Common myeloid progenitor, CD34-positive (primary cell): Measurements from ENCODE around the gene GATAD2A.

Experiments used
- CTCF ChIA-PET: fragments of 350-600 bp; sonication (Branson Sonifier 250); formaldehyde crosslinking; loops from one replicate; lab custom pipeline; 2021; ENCODE audit warnings: antibody characterized with exemption; lab: Charles Lee
- POLR2A ChIA-PET: fragments of 350-600 bp; sonication (Branson Sonifier 250); formaldehyde crosslinking; loops from one replicate; lab custom pipeline; 2021; ENCODE audit warnings: antibody characterized with exemption; lab: Charles Lee
- DNase-seq, 3 donors: peaks; one replicate each; pipeline versions ENCODE4 v3.0.0 to v3.0.0-alpha.2; 2013
- H3K27ac ChIP-seq, 2 experiments: 1 replicate in 1 of 2; 2 replicates in 1 of 2; pipeline ENCODE4 v1.7.0; 2013; ENCODE audit warnings: inconsistent platforms in 2 of 2, low read length in 2 of 2, mild to moderate bottlenecking in 2 of 2, low read depth in 1 of 2, moderate library complexity in 1 of 2; ENCODE audit not compliant: severe bottlenecking in 2 of 2, insufficient read depth in 1 of 2, poor library complexity in 1 of 2
- H3K27me3 ChIP-seq, 5 experiments: replicated peaks in 2 of 5; 1 replicate in 3 of 5; 2 replicates in 2 of 5; pipeline versions ENCODE4 v1.6.1 to v1.7.0; 2013; ENCODE audit warnings: low read length in 4 of 5, mild to moderate bottlenecking in 2 of 5, moderate library complexity in 2 of 5, inconsistent platforms in 1 of 5; ENCODE audit not compliant: insufficient read depth in 5 of 5, control insufficient read depth in 4 of 5
- H3K36me3 ChIP-seq, 4 experiments: 1 replicate in 2 of 4; 2 replicates in 2 of 4; pipeline versions ENCODE4 v1.6.1 to v1.7.0; 2013; ENCODE audit warnings: low read length in 3 of 4, control low read depth in 1 of 4, mild to moderate bottlenecking in 1 of 4; ENCODE audit not compliant: control insufficient read depth in 4 of 4, insufficient read depth in 4 of 4
- H3K4me1 ChIP-seq, 4 experiments: 1 replicate in 3 of 4; 2 replicates in 1 of 4; pipeline versions ENCODE4 v1.6.1 to v1.7.1; 2013; ENCODE audit warnings: low read length in 3 of 4, mild to moderate bottlenecking in 3 of 4, control low read depth in 1 of 4, inconsistent platforms in 1 of 4, moderate library complexity in 1 of 4; ENCODE audit not compliant: control insufficient read depth in 4 of 4, insufficient read depth in 4 of 4; ENCODE audit errors: control extremely low read depth in 1 of 4
- H3K4me3 ChIP-seq, 7 experiments: 1 replicate in 4 of 7; 2 replicates in 3 of 7; pipeline versions ENCODE4 v1.5.1 to v1.7.0; 2013; ENCODE audit warnings: mild to moderate bottlenecking in 7 of 7, low read length in 6 of 7, moderate library complexity in 6 of 7, inconsistent platforms in 2 of 7, low read depth in 2 of 7, control low read depth in 1 of 7; ENCODE audit not compliant: insufficient read depth in 4 of 7, control insufficient read depth in 1 of 7; ENCODE audit errors: extremely low read depth in 1 of 7
- H3K9me3 ChIP-seq, 5 experiments: 1 replicate in 4 of 5; 2 replicates in 1 of 5; pipeline versions ENCODE4 v1.6.1 to v1.7.1; 2013; ENCODE audit warnings: low read length in 4 of 5, mild to moderate bottlenecking in 2 of 5, inconsistent platforms in 1 of 5, low read depth in 1 of 5, moderate library complexity in 1 of 5; ENCODE audit not compliant: control insufficient read depth in 4 of 5, insufficient read depth in 2 of 5; ENCODE audit errors: control extremely low read depth in 1 of 5
- WGBS: methylation state at CpG from one replicate; pipeline ENCODE4 v1.1.5; 2013; ENCODE audit not compliant: insufficient coverage; 5-methylcytosine and 5-hydroxymethylcytosine counted together

GATAD2A gene

DNA sequence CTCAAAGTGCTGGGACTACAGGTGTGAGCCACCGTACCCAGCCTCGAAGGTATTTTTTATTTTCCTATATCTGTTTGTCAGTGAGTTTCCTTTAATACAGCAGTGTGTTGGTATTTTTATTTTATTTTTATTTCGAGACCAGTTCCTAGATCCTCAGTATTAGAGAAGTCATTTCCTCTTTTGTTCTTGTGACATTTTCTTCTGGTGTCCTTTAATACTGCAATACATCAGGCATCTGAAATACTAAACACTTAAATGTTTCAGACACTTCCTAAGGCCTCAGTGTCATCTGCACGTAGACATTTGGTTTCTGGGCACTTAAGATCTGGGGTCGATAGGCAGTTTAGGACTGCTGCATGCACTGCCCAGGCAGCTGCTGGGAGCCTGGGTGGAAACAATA is 22.5 kb downstream of the GATAD2A start:
- ChIA-PET CTCF (interaction anchor here (1.7 to 3.4 kb wide), 2 partner anchors 11 to 32 kb away, joined by 6 to 14 read pairs; no protein-coding TSS in a partner anchor), POLR2A (no interaction called here)
- WGBS, result 85% methylated on average over 4 of the region's 5 CpGs
- DNase-seq, result no peak
- Histone ChIP-seq H3K27ac (peak overlapping the region in 1 of 2 experiments; percentile 34), H3K9me3 (no peaks in the 10 kb centered on the region), H3K4me1 (peaks cover 0 to 19% (median 6%) of the 10 kb centered on the region in 4 experiments), H3K27me3 (no peaks in the 10 kb centered on the region), H3K4me3 (no peak overlapping the region), H3K36me3 (peaks cover 0 to 26% (median 3%) of the 10 kb centered on the region in 4 experiments)

DNA sequence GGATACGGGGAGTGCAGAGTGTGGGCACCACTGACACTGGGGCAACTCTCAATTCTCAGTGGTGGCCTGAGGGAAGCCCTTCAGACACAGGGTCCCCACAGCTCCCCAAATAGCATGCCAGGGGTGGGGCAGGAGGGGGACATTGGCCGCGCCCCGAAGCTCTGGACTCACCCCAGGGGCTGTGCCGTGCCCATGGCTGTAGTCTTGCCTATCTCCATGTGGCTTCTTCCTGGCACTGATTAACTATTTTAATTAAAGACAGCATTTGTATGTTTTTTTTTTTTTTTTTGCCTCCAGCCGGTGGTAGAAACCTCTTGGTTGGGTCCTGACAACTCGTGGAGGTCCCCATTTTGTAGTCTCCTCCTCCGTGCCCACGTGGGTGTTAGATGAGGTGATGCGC is 23.3 kb downstream of the GATAD2A start:
- WGBS, result 93% methylated on average over 3 of the region's 10 CpGs
- CTCF ChIA-PET, result interaction anchor here (1.6 to 3.4 kb wide), 4 partner anchors 12 to 62 kb away, joined by 4 to 14 read pairs (median 5); no protein-coding TSS in a partner anchor
- DNase-seq, result no peak
- peaks cover 0 to 29% (median 3%) of the 10 kb centered on the region in 4 experiments for H3K36me3 ChIP-seq
- POLR2A ChIA-PET, result no interaction called here
- no peaks in the 10 kb centered on the region for H3K27me3 ChIP-seq
- no peaks in the 10 kb centered on the region for H3K9me3 ChIP-seq
- H3K4me1 ChIP-seq, result peaks cover 0 to 19% (median 6%) of the 10 kb centered on the region in 4 experiments
- H3K4me3 ChIP-seq, result no peak overlapping the region
- H3K27ac ChIP-seq, result no peak overlapping the region

DNA sequence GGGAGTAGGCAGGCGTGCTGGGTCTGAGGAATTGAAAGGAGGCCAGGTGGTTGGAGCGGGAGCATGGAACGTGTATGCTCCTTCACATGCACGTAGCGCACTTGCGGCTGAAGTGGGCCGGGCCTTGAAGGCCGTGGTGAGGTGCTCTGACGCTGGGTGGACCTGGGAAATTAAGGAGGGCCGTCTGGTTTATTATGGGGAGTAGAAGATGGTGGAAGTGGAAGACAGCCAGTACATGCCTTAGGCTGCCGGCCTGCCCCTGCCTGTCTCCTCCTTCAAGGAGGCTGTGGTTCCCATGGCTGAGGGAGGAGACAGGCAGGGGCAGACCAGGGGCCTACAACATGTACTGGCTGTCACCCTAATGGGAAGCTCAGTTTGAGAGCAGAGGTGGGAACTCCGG is 23.9 kb downstream of the GATAD2A start:
- 96% methylated on average over 12 of the region's 12 CpGs for WGBS
- DNase-seq, result no peak
- Histone ChIP-seq H3K9me3 (no peaks in the 10 kb centered on the region), H3K27me3 (no peaks in the 10 kb centered on the region), H3K4me1 (peaks cover 0 to 19% (median 6%) of the 10 kb centered on the region in 4 experiments), H3K4me3 (no peak overlapping the region), H3K27ac (no peak overlapping the region), H3K36me3 (peaks cover 0 to 31% (median 3%) of the 10 kb centered on the region in 4 experiments)
- CTCF ChIA-PET, result interaction anchor here (1.6 to 2.5 kb wide), 4 partner anchors 11 to 61 kb away, joined by 4 to 9 read pairs (median 5); no protein-coding TSS in a partner anchor
- POLR2A ChIA-PET, result no interaction called here

DNA sequence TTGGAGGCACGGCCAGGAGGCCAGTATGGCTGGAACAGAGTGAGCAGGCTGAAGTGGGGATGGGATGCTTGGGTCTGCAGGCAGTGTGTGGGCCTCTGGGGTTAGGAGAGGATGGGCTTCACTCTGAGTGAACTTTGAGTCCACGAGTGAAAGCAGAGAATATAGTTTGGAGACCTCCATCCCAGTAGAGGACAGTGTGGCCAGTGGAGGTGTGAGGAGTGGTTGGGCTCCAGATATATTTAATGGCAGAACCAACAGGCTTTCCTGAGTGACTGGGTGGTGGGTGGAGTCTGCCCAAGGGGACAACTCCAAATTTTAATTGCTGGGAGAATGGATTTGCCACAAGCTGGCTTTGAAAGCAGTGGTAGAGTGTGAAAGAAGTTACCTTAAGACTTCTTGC is 27.3 kb downstream of the GATAD2A start:
- no peak for DNase-seq
- no peak overlapping the region for H3K4me3 ChIP-seq
- no peaks in the 10 kb centered on the region for H3K9me3 ChIP-seq
- peaks cover under 1 to 43% (median 10%) of the 10 kb centered on the region in 4 experiments for H3K36me3 ChIP-seq
- H3K27me3 ChIP-seq, result no peaks in the 10 kb centered on the region
- 83% methylated on average over 1 of the region's 2 CpGs for WGBS
- POLR2A ChIA-PET, result interaction anchor here (1.0 kb wide), 1 partner anchor 10 kb away, joined by 4 read pairs; no protein-coding TSS in a partner anchor
- no peak overlapping the region for H3K27ac ChIP-seq
- CTCF ChIA-PET, result interaction anchor here (1.8 kb wide), 1 partner anchor 44 kb away, joined by 4 read pairs; no protein-coding TSS in a partner anchor
- peaks cover 0 to 7% (median 2%) of the 10 kb centered on the region in 4 experiments for H3K4me1 ChIP-seq

DNA sequence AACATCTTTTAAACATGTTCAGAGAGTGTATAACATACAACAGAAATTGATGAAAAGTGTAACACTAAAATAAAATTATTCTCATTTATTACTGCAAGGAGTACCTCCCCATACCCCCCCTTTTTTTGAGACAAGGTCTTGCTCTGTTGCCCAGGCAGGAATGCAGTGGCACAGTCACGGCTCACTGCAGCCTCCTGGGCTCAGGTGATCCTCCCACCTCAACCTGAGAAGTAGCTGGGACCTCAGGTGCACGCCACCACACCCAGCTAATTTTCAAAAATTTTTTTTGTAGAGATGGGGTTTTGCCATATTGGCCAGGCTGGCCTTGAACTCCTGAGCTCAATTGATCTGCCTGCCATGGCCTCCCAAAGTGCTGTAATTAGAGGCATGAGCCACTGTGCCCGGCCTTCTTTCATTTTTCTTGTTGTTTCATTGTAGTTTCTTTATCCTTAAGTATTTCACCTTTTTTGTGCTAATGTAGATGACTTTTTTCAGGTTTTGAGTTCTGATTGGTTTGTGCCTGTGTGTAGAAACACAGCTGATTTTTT is 28.3 kb downstream of the GATAD2A start:
- Histone ChIP-seq H3K27ac (no peak overlapping the region), H3K9me3 (no peaks in the 10 kb centered on the region), H3K36me3 (peaks cover 2 to 47% (median 11%) of the 10 kb centered on the region in 4 experiments), H3K4me1 (no peaks in the 10 kb centered on the region), H3K4me3 (no peak overlapping the region), H3K27me3 (no peaks in the 10 kb centered on the region)
- POLR2A ChIA-PET, result interaction anchor here (1.0 kb wide), 1 partner anchor 9 kb away, joined by 4 read pairs; no protein-coding TSS in a partner anchor
- 100% methylated on average over 2 of the region's 3 CpGs for WGBS
- CTCF ChIA-PET, result interaction anchor here (0.8 to 1.8 kb wide), 4 partner anchors 11 to 61 kb away, joined by 3 to 8 read pairs (median 4); no protein-coding TSS in a partner anchor
- DNase-seq, result no peak

DNA sequence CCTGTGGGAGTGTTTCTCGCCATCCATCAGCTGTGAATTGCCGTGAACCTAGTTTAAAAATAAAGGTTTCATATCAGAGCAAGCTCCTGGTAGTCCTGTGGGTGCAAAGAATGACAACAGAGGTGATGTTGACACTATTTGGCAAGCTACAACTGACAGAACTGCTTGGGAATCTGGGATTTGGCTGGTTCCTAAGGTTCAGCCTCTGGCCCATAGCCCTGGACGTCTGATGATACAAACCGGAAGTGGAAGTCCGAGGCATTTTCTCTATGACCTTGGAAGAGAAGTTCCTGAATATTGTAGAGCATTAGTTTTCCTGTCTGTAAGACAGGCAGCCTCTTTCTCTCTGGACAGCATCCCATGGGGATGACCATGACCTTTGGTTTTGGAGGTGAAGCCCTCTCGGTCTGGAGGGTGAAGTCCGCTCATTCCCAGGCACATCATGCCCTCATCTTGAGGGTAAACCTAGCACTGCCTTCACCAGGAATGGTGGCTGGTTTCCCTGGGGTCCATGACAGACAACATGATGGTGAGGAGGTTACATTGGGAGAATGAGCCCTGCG is 29.1 kb downstream of the GATAD2A start:
- peaks cover 2 to 48% (median 12%) of the 10 kb centered on the region in 4 experiments for H3K36me3 ChIP-seq
- no peaks in the 10 kb centered on the region for H3K4me1 ChIP-seq
- H3K4me3 ChIP-seq, result no peak overlapping the region
- H3K27ac ChIP-seq, result no peak overlapping the region
- H3K27me3 ChIP-seq, result no peaks in the 10 kb centered on the region
- CTCF ChIA-PET, result interaction anchor here (0.8 to 1.8 kb wide), 4 partner anchors 10 to 61 kb away, joined by 3 to 8 read pairs (median 4); no protein-coding TSS in a partner anchor
- no peak for DNase-seq
- no peaks in the 10 kb centered on the region for H3K9me3 ChIP-seq
- 91% methylated on average over 5 of the region's 8 CpGs for WGBS
- POLR2A ChIA-PET, result no interaction called here
